ENCODE results near the gene RHBDL1. TPM values are rescaled to one million over a fixed set of nuclear protein-coding genes. Genes with fewer than 3 reads are reported as not detected.
A peak's percentile ranks its signal among the peaks of the same experiment; 100 is the strongest.

Gene RHBDL1
- total and polyA plus RNA-seq, 9 of the 15 experiments (the other 6 are each of a cell fraction or from before 2014, with no cell fraction given): 0.03 to 5.6 (median 1.3) TPM; not detected in 1

DNA sequence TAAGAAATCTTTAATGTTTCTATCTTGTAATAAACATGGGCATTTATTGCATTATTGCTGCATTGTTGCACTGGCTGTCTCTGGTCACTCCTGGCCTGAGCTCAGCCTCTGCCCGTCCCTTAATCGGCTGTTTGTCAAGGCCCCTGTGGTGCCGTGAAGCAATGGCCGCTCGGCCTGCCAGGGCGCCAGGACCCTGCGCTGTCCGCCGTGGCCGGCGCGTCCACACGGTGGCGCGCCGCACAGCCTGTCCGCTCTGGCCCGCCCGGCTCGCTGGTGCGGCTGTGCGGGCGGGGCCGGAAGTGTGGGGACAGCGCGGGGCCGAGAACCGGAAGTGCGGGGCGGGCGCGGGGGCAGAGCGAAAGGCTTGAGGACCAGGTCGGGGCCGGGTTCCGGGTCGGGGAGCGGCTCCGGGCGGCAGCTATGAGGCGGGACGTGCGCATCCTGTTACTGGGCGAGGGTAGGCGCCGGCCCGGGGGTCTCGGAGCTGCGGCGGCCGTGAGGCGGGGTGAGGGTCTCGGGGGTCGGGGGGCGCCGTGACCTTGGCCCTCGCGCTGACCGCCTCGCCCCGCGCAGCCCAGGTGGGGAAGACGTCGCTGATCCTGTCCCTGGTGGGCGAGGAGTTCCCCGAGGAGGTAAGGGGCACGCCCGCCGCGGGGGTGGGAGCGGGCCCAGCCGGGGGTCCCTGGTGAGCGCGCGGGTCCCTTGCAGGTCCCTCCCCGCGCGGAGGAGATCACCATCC is 7.5 kb upstream of the RHBDL1 start, which contains the start of gene RHOT2 (continued):
- TF ChIP-seq, protein P1, sequence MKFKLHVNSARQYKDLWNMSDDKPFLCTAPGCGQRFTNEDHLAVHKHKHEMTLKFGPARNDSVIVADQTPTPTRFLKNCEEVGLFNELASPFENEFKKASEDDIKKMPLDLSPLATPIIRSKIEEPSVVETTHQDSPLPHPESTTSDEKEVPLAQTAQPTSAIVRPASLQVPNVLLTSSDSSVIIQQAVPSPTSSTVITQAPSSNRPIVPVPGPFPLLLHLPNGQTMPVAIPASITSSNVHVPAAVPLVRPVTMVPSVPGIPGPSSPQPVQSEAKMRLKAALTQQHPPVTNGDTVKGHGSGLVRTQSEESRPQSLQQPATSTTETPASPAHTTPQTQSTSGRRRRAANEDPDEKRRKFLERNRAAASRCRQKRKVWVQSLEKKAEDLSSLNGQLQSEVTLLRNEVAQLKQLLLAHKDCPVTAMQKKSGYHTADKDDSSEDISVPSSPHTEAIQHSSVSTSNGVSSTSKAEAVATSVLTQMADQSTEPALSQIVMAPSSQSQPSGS (CRISPR knock-in tag; IDR thresholded peaks at IDR 0.05): no peak
- TF ChIP-seq, protein P2, sequence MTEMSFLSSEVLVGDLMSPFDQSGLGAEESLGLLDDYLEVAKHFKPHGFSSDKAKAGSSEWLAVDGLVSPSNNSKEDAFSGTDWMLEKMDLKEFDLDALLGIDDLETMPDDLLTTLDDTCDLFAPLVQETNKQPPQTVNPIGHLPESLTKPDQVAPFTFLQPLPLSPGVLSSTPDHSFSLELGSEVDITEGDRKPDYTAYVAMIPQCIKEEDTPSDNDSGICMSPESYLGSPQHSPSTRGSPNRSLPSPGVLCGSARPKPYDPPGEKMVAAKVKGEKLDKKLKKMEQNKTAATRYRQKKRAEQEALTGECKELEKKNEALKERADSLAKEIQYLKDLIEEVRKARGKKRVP (CRISPR knock-in tag; IDR thresholded peaks at IDR 0.05): no peak
- TF ChIP-seq SMC3 (conservative IDR thresholded peaks at IDR 0.05; ENCODE audit: insufficient read depth, low read depth, low read length) (peak; percentile 82), TEAD1 (CRISPR knock-in tag; IDR thresholded peaks at IDR 0.05) (no peak), ZNF436 (CRISPR knock-in tag; IDR thresholded peaks at IDR 0.05) (no peak), NCOA1 (IDR thresholded peaks at IDR 0.05; ENCODE audit: low read depth) (no peak), ETV1 (tag; conservative IDR thresholded peaks at IDR 0.05; ENCODE audit: low read depth) (0 out of 2 replicates have a peak, but pooled peaks have one; percentile 38), GABPA (tag; conservative IDR thresholded peaks at IDR 0.05; ENCODE audit: low read depth) (peak; percentile 99), TCF3 (CRISPR knock-in tag; IDR thresholded peaks at IDR 0.05) (peak; percentile 59; the same call in 1 of the 2 replicates), NRF1 (conservative IDR thresholded peaks at IDR 0.05 in 1 of 2, IDR thresholded peaks at IDR 0.05 in 1 of 2) (peak; percentile 74 to 75; a peak in 3 of 4 replicates), FUS (optimal IDR thresholded peaks at IDR 0.05; ENCODE audit: low read depth, low read length) (peak; percentile 93), RBM39 (optimal IDR thresholded peaks at IDR 0.05; ENCODE audit: low read depth, low read length) (no peak), TAL1 (IDR thresholded peaks at IDR 0.05) (no peak), ZKSCAN1 (IDR thresholded peaks at IDR 0.05; ENCODE audit: low read depth, low read length) (peak; percentile 83)
- TF ChIP-seq, protein P3, sequence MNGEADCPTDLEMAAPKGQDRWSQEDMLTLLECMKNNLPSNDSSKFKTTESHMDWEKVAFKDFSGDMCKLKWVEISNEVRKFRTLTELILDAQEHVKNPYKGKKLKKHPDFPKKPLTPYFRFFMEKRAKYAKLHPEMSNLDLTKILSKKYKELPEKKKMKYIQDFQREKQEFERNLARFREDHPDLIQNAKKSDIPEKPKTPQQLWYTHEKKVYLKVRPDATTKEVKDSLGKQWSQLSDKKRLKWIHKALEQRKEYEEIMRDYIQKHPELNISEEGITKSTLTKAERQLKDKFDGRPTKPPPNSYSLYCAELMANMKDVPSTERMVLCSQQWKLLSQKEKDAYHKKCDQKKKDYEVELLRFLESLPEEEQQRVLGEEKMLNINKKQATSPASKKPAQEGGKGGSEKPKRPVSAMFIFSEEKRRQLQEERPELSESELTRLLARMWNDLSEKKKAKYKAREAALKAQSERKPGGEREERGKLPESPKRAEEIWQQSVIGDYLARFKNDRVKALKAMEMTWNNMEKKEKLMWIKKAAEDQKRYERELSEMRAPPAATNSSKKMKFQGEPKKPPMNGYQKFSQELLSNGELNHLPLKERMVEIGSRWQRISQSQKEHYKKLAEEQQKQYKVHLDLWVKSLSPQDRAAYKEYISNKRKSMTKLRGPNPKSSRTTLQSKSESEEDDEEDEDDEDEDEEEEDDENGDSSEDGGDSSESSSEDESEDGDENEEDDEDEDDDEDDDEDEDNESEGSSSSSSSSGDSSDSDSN (IDR thresholded peaks at IDR 0.05; ENCODE audit: borderline replicate concordance in 1 of 2, low read depth in 2 of 2, low read length in 2 of 2): peak in 1 of 2 experiments; percentile 43; a peak in 1 of 4 replicates
- TF ChIP-seq, protein P4, sequence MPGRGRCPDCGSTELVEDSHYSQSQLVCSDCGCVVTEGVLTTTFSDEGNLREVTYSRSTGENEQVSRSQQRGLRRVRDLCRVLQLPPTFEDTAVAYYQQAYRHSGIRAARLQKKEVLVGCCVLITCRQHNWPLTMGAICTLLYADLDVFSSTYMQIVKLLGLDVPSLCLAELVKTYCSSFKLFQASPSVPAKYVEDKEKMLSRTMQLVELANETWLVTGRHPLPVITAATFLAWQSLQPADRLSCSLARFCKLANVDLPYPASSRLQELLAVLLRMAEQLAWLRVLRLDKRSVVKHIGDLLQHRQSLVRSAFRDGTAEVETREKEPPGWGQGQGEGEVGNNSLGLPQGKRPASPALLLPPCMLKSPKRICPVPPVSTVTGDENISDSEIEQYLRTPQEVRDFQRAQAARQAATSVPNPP (IDR thresholded peaks at IDR 0.05; ENCODE audit: borderline replicate concordance, insufficient read depth, insufficient read length): no peak
- TF ChIP-seq, protein P5, sequence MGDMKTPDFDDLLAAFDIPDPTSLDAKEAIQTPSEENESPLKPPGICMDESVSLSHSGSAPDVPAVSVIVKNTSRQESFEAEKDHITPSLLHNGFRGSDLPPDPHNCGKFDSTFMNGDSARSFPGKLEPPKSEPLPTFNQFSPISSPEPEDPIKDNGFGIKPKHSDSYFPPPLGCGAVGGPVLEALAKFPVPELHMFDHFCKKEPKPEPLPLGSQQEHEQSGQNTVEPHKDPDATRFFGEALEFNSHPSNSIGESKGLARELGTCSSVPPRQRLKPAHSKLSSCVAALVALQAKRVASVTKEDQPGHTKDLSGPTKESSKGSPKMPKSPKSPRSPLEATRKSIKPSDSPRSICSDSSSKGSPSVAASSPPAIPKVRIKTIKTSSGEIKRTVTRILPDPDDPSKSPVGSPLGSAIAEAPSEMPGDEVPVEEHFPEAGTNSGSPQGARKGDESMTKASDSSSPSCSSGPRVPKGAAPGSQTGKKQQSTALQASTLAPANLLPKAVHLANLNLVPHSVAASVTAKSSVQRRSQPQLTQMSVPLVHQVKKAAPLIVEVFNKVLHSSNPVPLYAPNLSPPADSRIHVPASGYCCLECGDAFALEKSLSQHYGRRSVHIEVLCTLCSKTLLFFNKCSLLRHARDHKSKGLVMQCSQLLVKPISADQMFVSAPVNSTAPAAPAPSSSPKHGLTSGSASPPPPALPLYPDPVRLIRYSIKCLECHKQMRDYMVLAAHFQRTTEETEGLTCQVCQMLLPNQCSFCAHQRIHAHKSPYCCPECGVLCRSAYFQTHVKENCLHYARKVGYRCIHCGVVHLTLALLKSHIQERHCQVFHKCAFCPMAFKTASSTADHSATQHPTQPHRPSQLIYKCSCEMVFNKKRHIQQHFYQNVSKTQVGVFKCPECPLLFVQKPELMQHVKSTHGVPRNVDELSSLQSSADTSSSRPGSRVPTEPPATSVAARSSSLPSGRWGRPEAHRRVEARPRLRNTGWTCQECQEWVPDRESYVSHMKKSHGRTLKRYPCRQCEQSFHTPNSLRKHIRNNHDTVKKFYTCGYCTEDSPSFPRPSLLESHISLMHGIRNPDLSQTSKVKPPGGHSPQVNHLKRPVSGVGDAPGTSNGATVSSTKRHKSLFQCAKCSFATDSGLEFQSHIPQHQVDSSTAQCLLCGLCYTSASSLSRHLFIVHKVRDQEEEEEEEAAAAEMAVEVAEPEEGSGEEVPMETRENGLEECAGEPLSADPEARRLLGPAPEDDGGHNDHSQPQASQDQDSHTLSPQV (IDR thresholded peaks at IDR 0.05): peak; percentile 81

Measured in K562 (cell line).